ENCODE measurements around the gene ZNF579.
"Not testable (repeated sequence)": the region's sequence is repeated elsewhere in the genome, so short reads cannot be mapped to it uniquely, and the experiment has no call there.

Gene ZNF579

GRCh38 chr19:55546822-55547614 is 33.6 kb downstream of the ZNF579 start:
- Histone ChIP-seq H3K4me3 (no peak overlapping the region), H3K27ac (peak overlapping the region in 10 of 21 experiments; percentile 17 to 79 (median 46))

GRCh38 chr19:55546011-55546410 is 34.6 kb downstream of the ZNF579 start:
- H3K27ac ChIP-seq: peak overlapping the region in 2 of 21 experiments; percentile 49 to 79
- no peak overlapping the region for H3K4me3 ChIP-seq

GRCh38 chr19:55545443-55545842 is 35.2 kb downstream of the ZNF579 start, which contains the start of gene SBK3:
TSS of gene SBK3 (minus strand) at chr19:55545543. CDS start at chr19:55545543, 0 bp downstream.
- Histone ChIP-seq H3K4me3 (no peak within 1 kb of the TSS), H3K27ac (peak within 1 kb of the TSS in 7 of 21 experiments; percentile 18 to 79 (median 44))

- no peak overlapping the region for H3K4me3 ChIP-seq
- H3K27ac ChIP-seq: no peak overlapping the region
Measured at GRCh38 chr19:55544776-55545439, 35.7 kb downstream of the ZNF579 start.

GRCh38 chr19:55544014-55544413 is 36.6 kb downstream of the ZNF579 start:
- H3K27ac ChIP-seq: no peak overlapping the region
- H3K4me3 ChIP-seq: no peak overlapping the region

GRCh38 chr19:55543567-55543966 is 37.1 kb downstream of the ZNF579 start:
- no peak overlapping the region for H3K4me3 ChIP-seq
- H3K27ac ChIP-seq: no peak overlapping the region

- no peak overlapping the region for H3K27ac ChIP-seq
- no peak overlapping the region for H3K4me3 ChIP-seq
Measured at GRCh38 chr19:55542292-55542855, 38.3 kb downstream of the ZNF579 start.

GRCh38 chr19:55541091-55541490 is 39.6 kb downstream of the ZNF579 start:
- no peak overlapping the region for H3K27ac ChIP-seq

GRCh38 chr19:55540619-55541018 is 40.0 kb downstream of the ZNF579 start:
- Histone ChIP-seq H3K27ac (no peak overlapping the region), H3K4me3 (no peak overlapping the region)

More at GRCh38 chr19:55541091-55541490, 39.6 kb downstream of the ZNF579 start:
- no peak overlapping the region for H3K4me3 ChIP-seq

- H3K4me3 ChIP-seq: no peak overlapping the region
- H3K27ac ChIP-seq: no peak overlapping the region
Measured at GRCh38 chr19:55539090-55539984, 41.3 kb downstream of the ZNF579 start.

- Histone ChIP-seq H3K27ac (no peak overlapping the region), H3K4me3 (no peak overlapping the region)
Measured at GRCh38 chr19:55538132-55538531, 42.5 kb downstream of the ZNF579 start.

- no peak overlapping the region for H3K27ac ChIP-seq
- no peak overlapping the region for H3K4me3 ChIP-seq
Measured at GRCh38 chr19:55537741-55538111, 42.9 kb downstream of the ZNF579 start.

GRCh38 chr19:55536951-55537740 is 43.5 kb downstream of the ZNF579 start, which contains the start of gene SBK2:
TSS of gene SBK2 (minus strand) at chr19:55537133. CDS start at chr19:55536294, 839 bp downstream.
- H3K4me3 ChIP-seq: no peak within 1 kb of the TSS
- no peak within 1 kb of the TSS for H3K27ac ChIP-seq

GRCh38 chr19:55536366-55536765 is 44.3 kb downstream of the ZNF579 start:
- H3K4me3 ChIP-seq: no peak overlapping the region

GRCh38 chr19:55535965-55536350 is 44.7 kb downstream of the ZNF579 start:
- no peak overlapping the region for H3K27ac ChIP-seq

More at GRCh38 chr19:55536366-55536765, 44.3 kb downstream of the ZNF579 start:
- no peak overlapping the region for H3K27ac ChIP-seq

GRCh38 chr19:55535173-55535964 is 45.3 kb downstream of the ZNF579 start:
- H3K27ac ChIP-seq: no peak overlapping the region
- H3K4me3 ChIP-seq: no peak overlapping the region

More at GRCh38 chr19:55535965-55536350, 44.7 kb downstream of the ZNF579 start:
- no peak overlapping the region for H3K4me3 ChIP-seq

- not testable (repeated sequence) for H3K4me3 ChIP-seq, H3K27ac ChIP-seq
Measured at GRCh38 chr19:55534280-55534679, 46.4 kb downstream of the ZNF579 start.

- Histone ChIP-seq H3K27ac (no peak overlapping the region), H3K4me3 (no peak overlapping the region)
Measured at GRCh38 chr19:55530996-55531395, 49.7 kb downstream of the ZNF579 start.

Measured in skin epidermis (tissue), 12 donors.